ENCODE measurements around the gene SBF2. TPM values are rescaled to one million over a fixed set of nuclear protein-coding genes. Genes with fewer than 3 reads are reported as not detected.
"Not testable (repeated sequence)": the region's sequence is repeated elsewhere in the genome, so short reads cannot be mapped to it uniquely, and the experiment has no call there.

SBF2 gene
- total RNA-seq, 1 donor = 61.2 TPM

- Histone ChIP-seq H2AFZ (ENCODE audit: low read length) (no peak overlapping the region), H3K36me3 (ENCODE audit: insufficient read depth, low read length) (no peaks in the 10 kb centered on the region), H3K4me1 (ENCODE audit: insufficient read depth, low read length) (no peaks in the 10 kb centered on the region), H3K27me3 (ENCODE audit: insufficient read depth, low read length) (no peaks in the 10 kb centered on the region), H4K20me1 (ENCODE audit: insufficient read depth, low read length) (no peaks in the 10 kb centered on the region), H3K27ac (ENCODE audit: low read depth, low read length) (no peak overlapping the region), H3K79me2 (ENCODE audit: insufficient read depth, low read length) (no peaks in the 10 kb centered on the region), H3K4me2 (ENCODE audit: insufficient read depth, low read length) (no peak overlapping the region), H3K9me3 (ENCODE audit: low read depth, low read length) (no peaks in the 10 kb centered on the region), H3K4me3 (ENCODE audit: insufficient read depth, low read length) (no peak overlapping the region)
- TF ChIP-seq CTCF (IDR thresholded peaks at IDR 0.05; ENCODE audit: extremely low read depth, low read depth, low read length) = no peak
- no peak for DNase-seq (ENCODE audit: insufficient read length, low spot score, missing footprints)
Measured at GRCh38 chr11:9951807-9952206, 342.2 kb downstream of the SBF2 start.

GRCh38 chr11:9950462-9950861 is 343.6 kb downstream of the SBF2 start:
- no peak overlapping the region for H3K4me3 ChIP-seq (ENCODE audit: insufficient read depth, low read length)
- H4K20me1 ChIP-seq (ENCODE audit: insufficient read depth, low read length) = no peaks in the 10 kb centered on the region
- no peak for TF ChIP-seq CTCF (IDR thresholded peaks at IDR 0.05; ENCODE audit: extremely low read depth, low read depth, low read length)
- no peak for DNase-seq (ENCODE audit: insufficient read length, low spot score, missing footprints)
- H3K4me2 ChIP-seq (ENCODE audit: insufficient read depth, low read length) = no peak overlapping the region
- H3K27me3 ChIP-seq (ENCODE audit: insufficient read depth, low read length) = no peaks in the 10 kb centered on the region
- H3K4me1 ChIP-seq (ENCODE audit: insufficient read depth, low read length) = no peaks in the 10 kb centered on the region
- H3K79me2 ChIP-seq (ENCODE audit: insufficient read depth, low read length) = no peaks in the 10 kb centered on the region
- no peak overlapping the region for H3K27ac ChIP-seq (ENCODE audit: low read depth, low read length)
- peaks cover 3% of the 10 kb centered on the region for H3K36me3 ChIP-seq (ENCODE audit: insufficient read depth, low read length)
- H2AFZ ChIP-seq (ENCODE audit: low read length) = no peak overlapping the region
- no peaks in the 10 kb centered on the region for H3K9me3 ChIP-seq (ENCODE audit: low read depth, low read length)

- H3K79me2 ChIP-seq (ENCODE audit: insufficient read depth, low read length) = no peaks in the 10 kb centered on the region
- H3K4me3 ChIP-seq (ENCODE audit: insufficient read depth, low read length) = no peak overlapping the region
- peaks cover 16% of the 10 kb centered on the region for H3K4me1 ChIP-seq (ENCODE audit: insufficient read depth, low read length)
- no peak for DNase-seq (ENCODE audit: insufficient read length, low spot score, missing footprints)
- no peak overlapping the region for H3K27ac ChIP-seq (ENCODE audit: low read depth, low read length)
- peaks cover 5% of the 10 kb centered on the region for H3K36me3 ChIP-seq (ENCODE audit: insufficient read depth, low read length)
- no peak overlapping the region for H2AFZ ChIP-seq (ENCODE audit: low read length)
- no peak overlapping the region for H3K4me2 ChIP-seq (ENCODE audit: insufficient read depth, low read length)
- no peaks in the 10 kb centered on the region for H3K9me3 ChIP-seq (ENCODE audit: low read depth, low read length)
- H3K27me3 ChIP-seq (ENCODE audit: insufficient read depth, low read length) = no peaks in the 10 kb centered on the region
- no peak for TF ChIP-seq CTCF (IDR thresholded peaks at IDR 0.05; ENCODE audit: extremely low read depth, low read depth, low read length)
- no peaks in the 10 kb centered on the region for H4K20me1 ChIP-seq (ENCODE audit: insufficient read depth, low read length)
Measured at GRCh38 chr11:9947231-9947864, 346.7 kb downstream of the SBF2 start.

GRCh38 chr11:9945680-9946079 is 348.3 kb downstream of the SBF2 start:
- not testable (repeated sequence) for H3K27ac ChIP-seq (ENCODE audit: low read depth, low read length)

More at GRCh38 chr11:9945680-9946079, 348.3 kb downstream of the SBF2 start:
- peaks cover 16% of the 10 kb centered on the region for H3K4me1 ChIP-seq (ENCODE audit: insufficient read depth, low read length)
- H3K9me3 ChIP-seq (ENCODE audit: low read depth, low read length); H3K4me2 ChIP-seq (ENCODE audit: insufficient read depth, low read length); H4K20me1 ChIP-seq (ENCODE audit: insufficient read depth, low read length); H3K36me3 ChIP-seq (ENCODE audit: insufficient read depth, low read length); DNase-seq (ENCODE audit: insufficient read length, low spot score, missing footprints); H3K27me3 ChIP-seq (ENCODE audit: insufficient read depth, low read length); H3K79me2 ChIP-seq (ENCODE audit: insufficient read depth, low read length); H2AFZ ChIP-seq (ENCODE audit: low read length); H3K4me3 ChIP-seq (ENCODE audit: insufficient read depth, low read length): not testable (repeated sequence)

Measured in osteoblast (primary cell).